ENCODE data around the gene LYRM4.

DNA sequence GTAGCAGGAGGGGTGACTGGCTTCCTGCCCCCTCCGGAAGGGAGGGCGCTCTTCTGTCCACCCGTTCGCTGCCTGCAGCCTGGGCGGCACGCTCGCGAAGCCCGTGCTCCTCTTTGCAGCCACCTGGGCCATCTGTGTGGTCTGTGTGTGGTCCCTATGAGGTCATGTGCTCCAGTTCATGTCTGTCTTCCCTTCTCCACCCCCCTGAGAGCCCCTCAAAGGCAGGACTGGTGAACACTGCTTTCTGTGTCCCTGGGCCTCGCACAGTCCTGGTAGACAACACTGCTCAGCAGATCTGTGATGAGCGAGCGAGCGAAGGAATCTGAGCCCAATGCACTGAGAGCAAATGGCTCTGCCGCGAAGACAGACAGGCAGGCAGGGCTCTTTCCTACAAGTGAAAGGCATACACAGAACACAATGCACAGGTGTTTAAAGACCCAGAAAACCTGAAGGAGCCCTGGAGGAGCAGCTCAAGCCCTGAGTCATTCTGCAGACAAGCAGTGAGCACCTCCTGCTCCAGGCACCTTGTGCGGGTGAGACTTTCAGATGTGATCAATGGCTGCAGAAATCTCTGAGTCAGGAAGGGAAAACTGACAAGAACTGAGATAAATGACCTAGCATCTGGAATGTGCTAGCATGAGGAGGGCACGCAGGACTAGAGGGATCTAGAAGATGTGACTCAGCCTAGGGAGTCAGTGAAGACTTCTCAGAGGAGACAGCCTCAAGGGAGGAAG, 148.5 kb downstream of the LYRM4 start:
- no peak for TF ChIP-seq FOXP2 (optimal IDR thresholded peaks at IDR 0.05; ENCODE audit: borderline replicate concordance, extremely low read depth, extremely low read length, insufficient read depth)
- no peak for TF ChIP-seq POLR2AphosphoS5 (IDR thresholded peaks at IDR 0.05; ENCODE audit: low read depth, low read length)
- TF ChIP-seq, protein P1, sequence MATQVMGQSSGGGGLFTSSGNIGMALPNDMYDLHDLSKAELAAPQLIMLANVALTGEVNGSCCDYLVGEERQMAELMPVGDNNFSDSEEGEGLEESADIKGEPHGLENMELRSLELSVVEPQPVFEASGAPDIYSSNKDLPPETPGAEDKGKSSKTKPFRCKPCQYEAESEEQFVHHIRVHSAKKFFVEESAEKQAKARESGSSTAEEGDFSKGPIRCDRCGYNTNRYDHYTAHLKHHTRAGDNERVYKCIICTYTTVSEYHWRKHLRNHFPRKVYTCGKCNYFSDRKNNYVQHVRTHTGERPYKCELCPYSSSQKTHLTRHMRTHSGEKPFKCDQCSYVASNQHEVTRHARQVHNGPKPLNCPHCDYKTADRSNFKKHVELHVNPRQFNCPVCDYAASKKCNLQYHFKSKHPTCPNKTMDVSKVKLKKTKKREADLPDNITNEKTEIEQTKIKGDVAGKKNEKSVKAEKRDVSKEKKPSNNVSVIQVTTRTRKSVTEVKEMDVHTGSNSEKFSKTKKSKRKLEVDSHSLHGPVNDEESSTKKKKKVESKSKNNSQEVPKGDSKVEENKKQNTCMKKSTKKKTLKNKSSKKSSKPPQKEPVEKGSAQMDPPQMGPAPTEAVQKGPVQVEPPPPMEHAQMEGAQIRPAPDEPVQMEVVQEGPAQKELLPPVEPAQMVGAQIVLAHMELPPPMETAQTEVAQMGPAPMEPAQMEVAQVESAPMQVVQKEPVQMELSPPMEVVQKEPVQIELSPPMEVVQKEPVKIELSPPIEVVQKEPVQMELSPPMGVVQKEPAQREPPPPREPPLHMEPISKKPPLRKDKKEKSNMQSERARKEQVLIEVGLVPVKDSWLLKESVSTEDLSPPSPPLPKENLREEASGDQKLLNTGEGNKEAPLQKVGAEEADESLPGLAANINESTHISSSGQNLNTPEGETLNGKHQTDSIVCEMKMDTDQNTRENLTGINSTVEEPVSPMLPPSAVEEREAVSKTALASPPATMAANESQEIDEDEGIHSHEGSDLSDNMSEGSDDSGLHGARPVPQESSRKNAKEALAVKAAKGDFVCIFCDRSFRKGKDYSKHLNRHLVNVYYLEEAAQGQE (IDR thresholded peaks at IDR 0.05; ENCODE audit: insufficient read depth in 1 of 2, low read depth in 2 of 2, low read length in 2 of 2) = no peak
- no peak for TF ChIP-seq TAF1 (IDR thresholded peaks at IDR 0.05; ENCODE audit: borderline replicate concordance, insufficient read depth, low read length)
